GM12878 (cell line): ENCODE results near the gene ARTN. TPM values are rescaled to one million over a fixed set of nuclear protein-coding genes. Genes with fewer than 3 reads are reported as not detected.

Source experiments
- ATAC-seq: fragments of 200-7000 bp; cut with Tn5 transposase; 3 replicates; pipeline ENCODE4 v1.9.1; 2020; ENCODE audit warnings: mild to moderate bottlenecking, moderate library complexity
- BruUV-seq: library from RNA; stranded (reverse); fragments of 400-500 nt; replicated peaks from 2 replicates; lab custom pipeline; 2021; lab: Mats Ljungman, UMichigan
- CTCF ChIA-PET: fragments of 300-600 bp; sonication (Branson Sonifier 250); formaldehyde crosslinking; extraction: SDS; loops from one replicate; lab custom pipeline; 2021; ENCODE audit warnings: inconsistent platforms; lab: Yijun Ruan, JAX
- POLR2A ChIA-PET: fragments of 350-600 bp; formaldehyde crosslinking; extraction: SDS; loops from one replicate; lab custom pipeline; 2021; ENCODE audit warnings: inconsistent platforms; lab: Charles Lee
- RAD21 ChIA-PET: fragments of 300-600 bp; sonication (Branson Sonifier 250); formaldehyde crosslinking; loops from one replicate; lab custom pipeline; 2023; ENCODE audit warnings: antibody characterized with exemption; ENCODE audit not compliant: unreplicated experiment; lab: Charles Lee
- SMC1A ChIA-PET: fragments of 300-600 bp; sonication (Branson Sonifier 250); formaldehyde crosslinking; loops from one replicate; lab custom pipeline; 2023; ENCODE audit not compliant: unreplicated experiment, uncharacterized antibody; lab: Charles Lee
- DNase-seq: peaks from one replicate; pipeline ENCODE4 v3.0.0-alpha.2; 2011; ENCODE audit warnings: low read depth, low spot score
- FAIRE-seq: peaks from 3 replicates; lab custom pipeline; 2011; peaks lifted over from hg19 to GRCh38; lab: Jason Lieb, UNC
- H2AFZ ChIP-seq: 2 replicates; pipeline ENCODE4 v1.6.0; 2011; ENCODE audit warnings: low read depth, low read length, control low read depth; ENCODE audit not compliant: control insufficient read depth
- H3K27ac ChIP-seq: 2 replicates; pipeline ENCODE4 v1.5.1; 2011; ENCODE audit warnings: control low read depth; ENCODE audit not compliant: control insufficient read depth, insufficient read depth
- H3K27me3 ChIP-seq, 2 experiments: replicated peaks in 1 of 2; 2 replicates each; pipeline versions ENCODE4 v1.6.0 to v1.6.1; 2011; ENCODE audit warnings: low read length in 1 of 2; ENCODE audit not compliant: control insufficient read depth in 2 of 2, insufficient read depth in 2 of 2
- H3K36me3 ChIP-seq, 2 experiments: 2 replicates each; pipeline ENCODE4 v1.5.1; 2011; ENCODE audit warnings: low read length in 1 of 2; ENCODE audit not compliant: control insufficient read depth in 2 of 2, insufficient read depth in 2 of 2
- H3K4me1 ChIP-seq: 2 replicates; pipeline ENCODE4 v1.6.1; 2011; ENCODE audit warnings: mild to moderate bottlenecking, low read length, moderate library complexity, mixed read lengths; ENCODE audit not compliant: control insufficient read depth, insufficient read depth
- H3K4me2 ChIP-seq: 2 replicates; pipeline ENCODE4 v1.6.0; 2011; ENCODE audit warnings: control low read depth; ENCODE audit not compliant: control insufficient read depth, insufficient read depth
- H3K4me3 ChIP-seq: fragments of 200-600 bp; sonication (generic); 2 replicates; pipeline ENCODE4 v1.5.1; 2016
- H3K79me2 ChIP-seq: 2 replicates; pipeline ENCODE4 v1.6.0; 2011; ENCODE audit warnings: low read length; ENCODE audit not compliant: control insufficient read depth, insufficient read depth
- H3K9ac ChIP-seq: 2 replicates; pipeline ENCODE4 v1.8.0; 2011; ENCODE audit warnings: low read length, control low read depth, mixed read lengths; ENCODE audit not compliant: control insufficient read depth, insufficient read depth
- H3K9me3 ChIP-seq: replicated peaks from 3 replicates; pipeline ENCODE4 v1.5.1; 2011; ENCODE audit warnings: mild to moderate bottlenecking, low read length; ENCODE audit not compliant: control insufficient read depth, insufficient read depth
- H4K20me1 ChIP-seq: 2 replicates; pipeline ENCODE4 v1.6.0; 2011; ENCODE audit not compliant: control insufficient read depth, insufficient read depth
- CUX1 ChIP-seq: IDR thresholded peaks from 2 replicates; pipeline ENCODE4 v1.6.1; 2012; ENCODE audit warnings: improper control_type of control experiment, low read depth, low read length; ENCODE audit not compliant: insufficient replicate concordance
- HDGF ChIP-seq: fragments of 450-650 bp; IDR thresholded peaks from 2 replicates; pipeline ENCODE4 v1.6.1; 2016; ENCODE audit warnings: antibody characterized with exemption
- MYC ChIP-seq: IDR thresholded peaks from 2 replicates; pipeline ENCODE4 v1.6.1; 2011; ENCODE audit warnings: mild to moderate bottlenecking, low read length, moderate library complexity, inconsistent platforms; ENCODE audit not compliant: insufficient read depth, insufficient replicate concordance, insufficient read length, severe bottlenecking
- TCF12 ChIP-seq: IDR thresholded peaks from 2 replicates; pipeline ENCODE4 v1.6.1; 2011; ENCODE audit warnings: low read depth, mild to moderate bottlenecking, low read length
- WGBS: methylation state at CpG from one replicate; pipeline ENCODE4 v1.1.6; 2016; ENCODE audit warnings: low lambda C conversion rate; ENCODE audit not compliant: insufficient replicate concordance, insufficient coverage; ENCODE audit errors: missing lambda C conversion rate; 5-methylcytosine and 5-hydroxymethylcytosine counted together
- in situ Hi-C: fragments of 300-500 bp; cut with MboI; formaldehyde crosslinking; loops from 9 replicates; pipeline ENCODE4 v1.14.3; 2018; ENCODE audit warnings: mixed read lengths
- intact Hi-C: fragments of 100-400 bp; cut with micrococcal nuclease; formaldehyde crosslinking; loops from one replicate; pipeline ENCODE4 v1.14.2; 2022; ENCODE audit not compliant: unreplicated experiment
- polyA plus RNA-seq, 11 experiments: library from polyadenylated mRNA; depleted of rRNA in 4 of 11; unstranded in 6 of 11; stranded (reverse) in 5 of 11; fragments of >200 nt; fragmentation: Nextera tagmentation in 4 of 11; fragmentation: Illumina TruSeq in 1 of 11; extraction: Ambion mirVana in 4 of 11; extraction: Trizol in 1 of 11; gene quantifications; 1 replicate in 1 of 11; 2 replicates in 10 of 11; pipeline versions ENCODE4 v1.2.1 to v1.2.3, GENCODE V29; 2011 to 2016; ENCODE audit warnings: inconsistent platforms in 2 of 11, missing spikeins in 2 of 11, low read depth in 1 of 11
- total RNA-seq, 4 experiments: library from RNA; depleted of rRNA in 3 of 4; stranded (reverse); fragments of >200 nt in 3 of 4; fragmentation: Illumina TruSeq in 1 of 4; extraction: Trizol in 1 of 4; gene quantifications; 2 replicates each; pipeline versions ENCODE4 v1.2.1 to v1.2.3, GENCODE V29; 2013 to 2021

The ARTN gene
- total and polyA plus RNA-seq, 10 of the 15 experiments (the other 5 are each of a cell fraction or from before 2014, with no cell fraction given): 0.06 to 2.1 (median 0.34) TPM; not detected in 1

- CTCF ChIA-PET: no interaction called here
- POLR2A ChIA-PET: interaction anchor here (0.6 to 0.9 kb wide), 2 partner anchors 13 to 17 kb away, joined by 3 to 5 read pairs; no protein-coding TSS in a partner anchor
- peak; percentile 19 for ATAC-seq
Measured at GRCh38 chr1:43980255-43981134, 46.9 kb downstream of the ARTN start.

More at GRCh38 chr1:43980255-43981134, 46.9 kb downstream of the ARTN start:
- in situ Hi-C loops: no loop called here
- 80% methylated on average over 13 of the region's 13 CpGs for WGBS
- no peaks in the 10 kb centered on the region for H3K9me3 ChIP-seq
- peak overlapping the region; percentile 29; the same call in 1 of the 2 replicates for H2AFZ ChIP-seq
- H3K27ac ChIP-seq: no peak overlapping the region; the same call in 1 of the 2 replicates
- ChIA-PET RAD21 (interaction anchor here (0.7 kb wide), 1 partner anchor 217 kb away, joined by 3 read pairs; no protein-coding TSS in a partner anchor), SMC1A (no interaction called here)
- H3K36me3 ChIP-seq: peaks cover 4 to 7% of the 10 kb centered on the region in 2 experiments
- H3K4me2 ChIP-seq: peak overlapping the region; percentile 96
- peaks cover 22% of the 10 kb centered on the region for H3K4me1 ChIP-seq
- TF ChIP-seq CUX1: no peak
- no peak for TF ChIP-seq MYC
- 0 out of 2 replicates have a peak, but pooled peaks have one; percentile 66 for TF ChIP-seq HDGF
- no peak for TF ChIP-seq TCF12
- H3K79me2 ChIP-seq: peaks cover 37% of the 10 kb centered on the region
- DNase-seq (no peak), FAIRE-seq (peak; percentile 49)
- H3K4me3 ChIP-seq: peak overlapping the region; percentile 74
- BruUV-seq: no TSS peak
- no peaks in the 10 kb centered on the region for H3K27me3 ChIP-seq
- no peaks in the 10 kb centered on the region for H4K20me1 ChIP-seq
- intact Hi-C loops: no loop called here
- H3K9ac ChIP-seq: peak overlapping the region; percentile 72
